Measurements from ENCODE around the gene SIM2.

The SIM2 gene

GRCh38 chr21:36754241-36754898 lies 55.5 kb downstream of the SIM2 start:
- no peak for DNase-seq (ENCODE audit: low read depth)
- TF ChIP-seq, protein P1, sequence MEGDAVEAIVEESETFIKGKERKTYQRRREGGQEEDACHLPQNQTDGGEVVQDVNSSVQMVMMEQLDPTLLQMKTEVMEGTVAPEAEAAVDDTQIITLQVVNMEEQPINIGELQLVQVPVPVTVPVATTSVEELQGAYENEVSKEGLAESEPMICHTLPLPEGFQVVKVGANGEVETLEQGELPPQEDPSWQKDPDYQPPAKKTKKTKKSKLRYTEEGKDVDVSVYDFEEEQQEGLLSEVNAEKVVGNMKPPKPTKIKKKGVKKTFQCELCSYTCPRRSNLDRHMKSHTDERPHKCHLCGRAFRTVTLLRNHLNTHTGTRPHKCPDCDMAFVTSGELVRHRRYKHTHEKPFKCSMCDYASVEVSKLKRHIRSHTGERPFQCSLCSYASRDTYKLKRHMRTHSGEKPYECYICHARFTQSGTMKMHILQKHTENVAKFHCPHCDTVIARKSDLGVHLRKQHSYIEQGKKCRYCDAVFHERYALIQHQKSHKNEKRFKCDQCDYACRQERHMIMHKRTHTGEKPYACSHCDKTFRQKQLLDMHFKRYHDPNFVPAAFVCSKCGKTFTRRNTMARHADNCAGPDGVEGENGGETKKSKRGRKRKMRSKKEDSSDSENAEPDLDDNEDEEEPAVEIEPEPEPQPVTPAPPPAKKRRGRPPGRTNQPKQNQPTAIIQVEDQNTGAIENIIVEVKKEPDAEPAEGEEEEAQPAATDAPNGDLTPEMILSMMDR (conservative IDR thresholded peaks at IDR 0.05; ENCODE audit: low read depth, low read length): no peak
- no peak overlapping the region for H3K4me3 ChIP-seq (ENCODE audit: low read length)

- DNase-seq (ENCODE audit: low read depth): no peak
- H3K4me3 ChIP-seq (ENCODE audit: low read length): no peak overlapping the region
- TF ChIP-seq, protein P1 (conservative IDR thresholded peaks at IDR 0.05; ENCODE audit: low read depth, low read length): no peak
These were observed 57.6 kb downstream of the SIM2 start for GRCh38 chr21:36756527-36756926.

DNA sequence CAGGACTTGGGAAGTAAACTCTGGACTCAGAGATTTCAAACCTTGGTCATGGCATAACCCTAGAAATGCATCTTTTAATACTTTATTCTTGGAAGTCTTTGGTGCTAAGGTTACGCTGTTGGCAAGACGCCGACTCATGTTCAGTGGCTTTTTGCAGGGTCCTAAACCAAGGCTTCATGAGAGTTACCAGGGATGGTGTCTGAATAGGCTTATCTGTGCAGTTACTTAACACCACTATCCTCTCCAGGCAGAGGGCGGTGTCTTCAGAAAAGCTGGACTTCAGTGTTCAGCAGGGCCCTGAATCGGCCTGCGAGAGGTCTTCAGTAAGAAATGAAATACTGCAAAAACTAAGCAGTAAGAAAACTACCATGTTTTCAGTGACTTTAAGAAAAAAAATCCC lies 58.3 kb downstream of the SIM2 start:
- H3K4me3 ChIP-seq (ENCODE audit: low read length): no peak overlapping the region
- TF ChIP-seq, protein P1 (conservative IDR thresholded peaks at IDR 0.05; ENCODE audit: low read depth, low read length): no peak
- DNase-seq (ENCODE audit: low read depth): no peak

GRCh38 chr21:36759348-36760083 lies 60.6 kb downstream of the SIM2 start:
- TF ChIP-seq, protein P1 (conservative IDR thresholded peaks at IDR 0.05; ENCODE audit: low read depth, low read length): no peak
- DNase-seq (ENCODE audit: low read depth): no peak
- no peak overlapping the region for H3K4me3 ChIP-seq (ENCODE audit: low read length)

DNA sequence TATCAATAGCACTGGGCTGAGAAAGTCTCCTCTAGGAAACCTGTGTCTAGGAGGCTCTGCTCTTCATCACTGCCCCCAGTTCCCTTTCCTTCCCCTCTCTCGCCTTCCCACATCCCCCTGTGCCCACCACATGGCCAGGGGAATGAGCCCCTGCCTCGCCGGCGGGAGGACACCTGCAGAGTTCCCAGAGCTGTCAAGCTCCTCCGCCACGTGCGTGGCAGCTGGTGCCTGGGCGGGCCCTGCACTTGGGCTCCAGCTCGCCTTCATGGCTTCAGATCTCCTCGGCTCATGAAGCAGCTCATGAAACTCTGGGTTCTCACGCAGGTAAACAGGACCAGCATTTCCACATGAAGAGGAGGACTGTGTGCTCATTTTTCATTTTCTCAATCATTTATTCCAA lies 62.8 kb downstream of the SIM2 start:
- H3K4me3 ChIP-seq (ENCODE audit: low read length): no peak overlapping the region
- DNase-seq (ENCODE audit: low read depth): no peak
- TF ChIP-seq, protein P1 (conservative IDR thresholded peaks at IDR 0.05; ENCODE audit: low read depth, low read length): no peak

DNA sequence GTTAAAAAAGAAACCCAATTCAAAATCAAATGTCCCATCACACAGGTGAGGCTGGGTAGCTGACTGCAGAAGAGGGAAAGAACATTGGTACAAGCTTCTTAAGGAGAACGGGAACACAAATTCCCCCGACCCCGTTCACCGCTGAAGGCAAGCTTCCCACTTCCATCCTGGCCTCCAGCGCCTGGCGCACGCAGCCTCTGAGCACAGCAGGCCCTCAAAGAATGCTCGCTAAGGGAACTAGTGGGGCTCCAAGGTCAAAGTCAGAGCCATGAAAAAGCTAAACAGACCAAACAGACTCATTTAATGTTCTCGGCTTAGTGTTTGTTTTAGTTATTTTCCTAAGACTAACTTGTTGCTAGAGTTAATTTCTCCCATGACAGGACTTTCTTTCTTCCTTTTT lies 63.7 kb downstream of the SIM2 start:
- TF ChIP-seq, protein P1 (conservative IDR thresholded peaks at IDR 0.05; ENCODE audit: low read depth, low read length): no peak
- DNase-seq (ENCODE audit: low read depth): no peak
- H3K4me3 ChIP-seq (ENCODE audit: low read length): no peak overlapping the region

GRCh38 chr21:36763305-36763704 lies 64.4 kb downstream of the SIM2 start:
- no peak overlapping the region for H3K4me3 ChIP-seq (ENCODE audit: low read length)
- no peak for DNase-seq (ENCODE audit: low read depth)
- TF ChIP-seq, protein P1 (conservative IDR thresholded peaks at IDR 0.05; ENCODE audit: low read depth, low read length): no peak

Measured in retinal pigment epithelial cell (primary cell).